Loucy (cell line): ENCODE data around the gene ZFP90.
A peak's percentile ranks its signal among the peaks of the same experiment; 100 is the strongest.

Experiments
- H2AFZ ChIP-seq: fragments of 200-600 bp; sonication (generic); 2 replicates; pipeline ENCODE4 v1.6.0; 2016; ENCODE audit warnings: antibody characterized with exemption, mild to moderate bottlenecking, low read length, moderate library complexity
- H3F3A ChIP-seq: fragments of 200-600 bp; 2 replicates; pipeline ENCODE4 v1.6.0; 2016; ENCODE audit warnings: antibody characterized with exemption, low read depth, mild to moderate bottlenecking
- H3K27me3 ChIP-seq: fragments of 200-600 bp; sonication (generic); 2 replicates; pipeline ENCODE4 v1.6.1; 2014; ENCODE audit warnings: low read length, mild to moderate bottlenecking; ENCODE audit not compliant: insufficient read depth, poor library complexity, severe bottlenecking
- H3K36me3 ChIP-seq: fragments of 200-600 bp; sonication (generic); 2 replicates; pipeline ENCODE4 v1.6.1; 2016; ENCODE audit warnings: low read length; ENCODE audit not compliant: insufficient read depth
- H3K4me1 ChIP-seq: fragments of 200-600 bp; sonication (generic); 2 replicates; pipeline ENCODE4 v1.5.1; 2014; ENCODE audit warnings: low read length, mild to moderate bottlenecking; ENCODE audit not compliant: insufficient read depth, poor library complexity, severe bottlenecking
- H3K4me2 ChIP-seq: fragments of 200-600 bp; sonication (generic); 2 replicates; pipeline ENCODE4 v1.6.0; 2014; ENCODE audit warnings: antibody characterized with exemption, low read length, low read depth, mild to moderate bottlenecking; ENCODE audit not compliant: poor library complexity, severe bottlenecking
- H3K4me3 ChIP-seq: fragments of 200-600 bp; sonication (generic); 2 replicates; pipeline ENCODE4 v1.5.1; 2014; ENCODE audit warnings: low read length, mild to moderate bottlenecking, mixed read lengths; ENCODE audit not compliant: poor library complexity, severe bottlenecking
- H3K79me2 ChIP-seq: fragments of 200-600 bp; sonication (generic); 2 replicates; pipeline ENCODE4 v1.6.1; 2014; ENCODE audit warnings: low read length; ENCODE audit not compliant: insufficient read depth
- H3K9ac ChIP-seq: fragments of 200-600 bp; sonication (generic); 2 replicates; pipeline ENCODE4 v1.6.0; 2014; ENCODE audit warnings: mild to moderate bottlenecking, low read depth, low read length, moderate library complexity; ENCODE audit not compliant: poor library complexity, severe bottlenecking
- H3K9me2 ChIP-seq: fragments of 200-600 bp; sonication (generic); replicated peaks from 2 replicates; pipeline ENCODE4 v1.6.1; 2016; ENCODE audit warnings: low read depth, low read length, mixed read lengths
- H3K9me3 ChIP-seq: fragments of 200-600 bp; sonication (generic); 2 replicates; pipeline ENCODE4 v1.6.1; 2014; ENCODE audit warnings: mild to moderate bottlenecking, antibody characterized with exemption, low read length, low read depth; ENCODE audit not compliant: insufficient read depth
- H4K20me1 ChIP-seq: fragments of 200-600 bp; sonication (generic); 2 replicates; pipeline ENCODE4 v1.6.0; 2014; ENCODE audit warnings: antibody characterized with exemption, low read length, mild to moderate bottlenecking; ENCODE audit not compliant: insufficient read depth, poor library complexity, severe bottlenecking
- CTCF ChIP-seq: fragments of 200-600 bp; sonication (generic); conservative IDR thresholded peaks from 2 replicates; pipeline ENCODE4 v1.5.1; 2014; ENCODE audit warnings: mild to moderate bottlenecking, antibody characterized with exemption, low read length
- EZH2phosphoT487 ChIP-seq: fragments of 200-600 bp; IDR thresholded peaks from 2 replicates; pipeline ENCODE4 v1.6.1; 2018; ENCODE audit warnings: antibody characterized with exemption, mild to moderate bottlenecking, moderate library complexity, borderline replicate concordance

Gene ZFP90

GRCh38 chr16:68529608-68529930 is 9.5 kb upstream of the ZFP90 start:
- no peaks in the 10 kb centered on the region for H4K20me1 ChIP-seq
- peak overlapping the region; percentile 90 for H2AFZ ChIP-seq
- no peaks in the 10 kb centered on the region for H3K36me3 ChIP-seq
- peak overlapping the region; percentile 69 for H3K4me3 ChIP-seq
- H3K9me2 ChIP-seq = no peaks in the 10 kb centered on the region
- H3K27me3 ChIP-seq = peaks cover 8% of the 10 kb centered on the region
- H3K4me1 ChIP-seq = no peaks in the 10 kb centered on the region
- no peaks in the 10 kb centered on the region; the same call in 1 of the 2 replicates for H3K9me3 ChIP-seq
- no peak overlapping the region for H3K9ac ChIP-seq
- peak overlapping the region; percentile 79 for H3K4me2 ChIP-seq
- no peaks in the 10 kb centered on the region for H3F3A ChIP-seq
- no peak for TF ChIP-seq CTCF
- TF ChIP-seq EZH2phosphoT487 = no peak
- no peaks in the 10 kb centered on the region for H3K79me2 ChIP-seq

GRCh38 chr16:68529931-68530701 is 9.0 kb upstream of the ZFP90 start:
- Histone ChIP-seq H3K9me2 (no peaks in the 10 kb centered on the region), H4K20me1 (no peaks in the 10 kb centered on the region), H3K79me2 (no peaks in the 10 kb centered on the region), H3K4me1 (no peaks in the 10 kb centered on the region), H3K4me2 (peak overlapping the region; percentile 79), H3F3A (no peaks in the 10 kb centered on the region), H3K27me3 (peaks cover 8% of the 10 kb centered on the region), H2AFZ (peak overlapping the region; percentile 90), H3K36me3 (no peaks in the 10 kb centered on the region), H3K9me3 (no peaks in the 10 kb centered on the region; the same call in 1 of the 2 replicates), H3K9ac (no peak overlapping the region), H3K4me3 (peak overlapping the region; percentile 69)
- no peak for TF ChIP-seq CTCF
- no peak for TF ChIP-seq EZH2phosphoT487

GRCh38 chr16:68533937-68534336 is 5.2 kb upstream of the ZFP90 start:
- TF ChIP-seq CTCF (no peak), EZH2phosphoT487 (no peak)
- Histone ChIP-seq H3K79me2 (no peaks in the 10 kb centered on the region), H3K9me2 (no peaks in the 10 kb centered on the region)

More at GRCh38 chr16:68533937-68534336, 5.2 kb upstream of the ZFP90 start:
- Histone ChIP-seq H3K4me3 (no peak overlapping the region), H3K4me2 (no peak overlapping the region), H3K9ac (no peak overlapping the region), H4K20me1 (no peaks in the 10 kb centered on the region), H3K27me3 (peaks cover 8% of the 10 kb centered on the region), H3K9me3 (no peaks in the 10 kb centered on the region; the same call in 1 of the 2 replicates), H2AFZ (no peak overlapping the region), H3K4me1 (no peaks in the 10 kb centered on the region), H3F3A (no peaks in the 10 kb centered on the region), H3K36me3 (no peaks in the 10 kb centered on the region)
